ENCODE results near the gene NR1D1.

NR1D1 gene

DNA sequence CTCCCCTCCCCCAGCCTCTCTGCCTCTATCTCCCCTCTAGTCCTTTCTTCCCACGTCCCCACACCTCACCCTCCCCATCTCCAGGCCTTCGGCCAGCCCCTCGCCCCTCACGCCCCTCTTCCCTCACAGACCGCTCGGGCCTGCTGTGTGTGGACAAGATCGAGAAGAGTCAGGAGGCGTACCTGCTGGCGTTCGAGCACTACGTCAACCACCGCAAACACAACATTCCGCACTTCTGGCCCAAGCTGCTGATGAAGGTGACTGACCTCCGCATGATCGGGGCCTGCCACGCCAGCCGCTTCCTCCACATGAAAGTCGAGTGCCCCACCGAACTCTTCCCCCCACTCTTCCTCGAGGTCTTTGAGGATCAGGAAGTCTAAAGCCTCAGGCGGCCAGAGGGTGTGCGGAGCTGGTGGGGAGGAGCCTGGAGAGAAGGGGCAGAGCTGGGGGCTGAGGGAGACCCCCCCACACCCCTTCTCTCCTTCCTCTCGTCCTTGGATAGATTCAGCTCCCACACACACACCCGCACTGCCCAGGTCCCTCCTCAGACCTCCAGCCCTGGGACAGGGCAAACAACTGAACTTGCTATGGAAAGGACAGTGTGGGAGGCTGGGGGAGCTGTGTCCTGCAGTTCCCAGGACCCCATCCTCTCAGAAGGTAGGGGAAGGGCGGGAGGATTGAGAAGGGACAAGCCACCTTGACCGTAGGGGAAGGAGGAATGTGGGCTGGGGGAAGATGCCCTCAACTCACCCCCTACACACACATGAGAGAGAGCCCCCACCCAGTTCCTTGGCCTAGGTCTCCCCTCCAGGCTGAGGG, 11.1 kb downstream of the NR1D1 start:
- DNase-seq, result no peak
- peaks cover 57% of the 10 kb centered on the region for H3K36me3 ChIP-seq
- no peak overlapping the region for H3K4me3 ChIP-seq (ENCODE audit: low read depth, low read length)
- no peak for TF ChIP-seq CTCF (IDR thresholded peaks at IDR 0.05; ENCODE audit: low read depth, low read length)
- peaks cover 6% of the 10 kb centered on the region; the same call in 1 of the 2 replicates for H3K4me1 ChIP-seq
- no peaks in the 10 kb centered on the region for H3K27me3 ChIP-seq
- no peaks in the 10 kb centered on the region for H3K9me3 ChIP-seq

DNA sequence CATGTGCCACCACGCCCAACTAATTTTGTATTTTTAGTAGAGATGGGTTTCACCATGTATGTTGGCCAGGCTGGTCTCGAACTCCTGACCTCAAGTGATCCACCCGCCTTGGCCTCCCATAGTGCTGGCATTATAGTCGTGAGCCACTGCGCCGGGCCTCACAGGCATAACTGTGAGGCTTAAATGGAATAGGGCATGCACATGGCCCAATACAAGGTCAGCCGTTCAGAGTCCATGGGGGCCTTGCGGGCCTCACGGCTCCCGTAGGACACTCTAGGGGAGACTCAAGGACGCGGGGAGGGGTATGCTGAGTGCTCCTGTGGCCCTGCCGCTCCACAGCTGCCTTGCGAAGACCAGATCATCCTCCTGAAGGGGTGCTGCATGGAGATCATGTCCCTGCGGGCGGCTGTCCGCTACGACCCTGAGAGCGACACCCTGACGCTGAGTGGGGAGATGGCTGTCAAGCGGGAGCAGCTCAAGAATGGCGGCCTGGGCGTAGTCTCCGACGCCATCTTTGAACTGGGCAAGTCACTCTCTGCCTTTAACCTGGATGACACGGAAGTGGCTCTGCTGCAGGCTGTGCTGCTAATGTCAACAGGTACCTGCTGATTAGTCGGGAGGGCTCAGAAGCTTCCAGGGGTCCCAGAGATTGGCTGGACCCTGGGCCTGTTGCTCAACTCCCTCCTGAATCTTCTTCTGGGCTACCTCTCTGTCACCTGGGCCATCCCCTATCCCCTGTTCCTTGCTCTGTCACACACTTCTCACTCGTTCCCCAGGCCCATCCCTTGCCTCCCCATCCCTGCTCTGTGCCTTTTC, 12.3 kb downstream of the NR1D1 start:
- Histone ChIP-seq H3K27me3 (no peaks in the 10 kb centered on the region), H3K4me3 (ENCODE audit: low read depth, low read length) (no peak overlapping the region), H3K36me3 (peaks cover 52% of the 10 kb centered on the region), H3K9me3 (no peaks in the 10 kb centered on the region), H3K4me1 (peaks cover 6% of the 10 kb centered on the region; the same call in 1 of the 2 replicates)
- TF ChIP-seq CTCF (IDR thresholded peaks at IDR 0.05; ENCODE audit: low read depth, low read length), result no peak
- no peak for DNase-seq

GRCh38 chr17:40087049-40087794, 13.2 kb downstream of the NR1D1 start:
- Histone ChIP-seq H3K4me3 (ENCODE audit: low read depth, low read length) (no peak overlapping the region), H3K27me3 (no peaks in the 10 kb centered on the region), H3K36me3 (peaks cover 48% of the 10 kb centered on the region), H3K9me3 (no peaks in the 10 kb centered on the region), H3K4me1 (peaks cover 6% of the 10 kb centered on the region; the same call in 1 of the 2 replicates)
- TF ChIP-seq CTCF (IDR thresholded peaks at IDR 0.05; ENCODE audit: low read depth, low read length), result no peak
- no peak for DNase-seq

DNA sequence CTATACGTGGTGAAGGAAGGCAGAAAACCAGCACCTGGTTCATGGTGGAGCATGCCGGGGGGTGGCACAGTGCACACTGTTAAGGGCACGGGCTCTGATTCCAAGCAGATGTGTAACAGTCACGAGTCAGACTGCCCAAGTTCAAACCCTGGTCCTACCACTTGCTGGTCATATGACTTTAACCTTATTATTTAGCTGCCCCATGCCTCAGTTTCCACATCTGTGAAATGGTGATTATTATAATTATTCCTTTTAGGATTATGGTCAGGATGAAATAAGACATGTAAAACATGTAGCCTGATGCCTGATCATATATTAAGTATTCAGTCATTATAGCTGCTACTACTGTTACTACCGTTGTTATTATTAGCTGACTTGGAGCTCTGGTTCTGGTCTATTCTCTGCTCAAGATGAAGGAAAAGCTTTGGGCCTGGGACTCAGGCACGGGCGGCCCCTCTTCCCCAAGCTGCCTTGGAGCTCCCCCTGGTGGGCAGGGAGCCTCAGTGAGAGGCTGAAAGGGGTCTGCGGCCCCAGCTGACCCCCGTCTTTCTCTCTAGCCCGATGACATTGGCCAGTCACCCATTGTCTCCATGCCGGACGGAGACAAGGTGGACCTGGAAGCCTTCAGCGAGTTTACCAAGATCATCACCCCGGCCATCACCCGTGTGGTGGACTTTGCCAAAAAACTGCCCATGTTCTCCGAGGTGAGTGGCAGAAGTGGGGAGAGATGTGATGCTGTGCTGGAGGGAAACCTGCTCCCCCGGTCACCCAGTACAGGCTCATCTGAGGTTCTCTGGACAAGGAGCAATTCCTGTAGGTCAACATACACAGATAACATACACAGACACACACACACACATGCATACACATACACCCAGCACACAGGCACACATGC, 14.0 kb downstream of the NR1D1 start:
- no peaks in the 10 kb centered on the region for H3K27me3 ChIP-seq
- peak; percentile 84 for TF ChIP-seq CTCF (IDR thresholded peaks at IDR 0.05; ENCODE audit: low read depth, low read length)
- peak; percentile 86 for DNase-seq
- H3K4me1 ChIP-seq, result no peaks in the 10 kb centered on the region
- H3K9me3 ChIP-seq, result no peaks in the 10 kb centered on the region
- H3K36me3 ChIP-seq, result peaks cover 48% of the 10 kb centered on the region
- H3K4me3 ChIP-seq (ENCODE audit: low read depth, low read length), result no peak overlapping the region

DNA sequence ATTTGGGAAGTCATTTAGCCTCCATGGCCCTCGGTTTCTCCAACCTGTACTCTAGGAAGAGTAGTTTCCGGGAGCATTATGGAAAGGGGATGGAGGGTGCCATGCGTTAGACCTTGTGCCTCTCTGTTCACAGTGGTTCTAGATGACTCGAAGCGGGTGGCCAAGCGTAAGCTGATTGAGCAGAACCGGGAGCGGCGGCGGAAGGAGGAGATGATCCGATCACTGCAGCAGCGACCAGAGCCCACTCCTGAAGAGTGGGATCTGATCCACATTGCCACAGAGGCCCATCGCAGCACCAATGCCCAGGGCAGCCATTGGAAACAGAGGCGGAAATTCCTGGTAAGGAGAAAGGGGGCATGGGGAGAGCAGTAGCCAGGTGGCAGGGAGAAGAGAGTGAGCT, 15.9 kb downstream of the NR1D1 start:
- DNase-seq, result no peak
- Histone ChIP-seq H3K36me3 (peaks cover 44% of the 10 kb centered on the region), H3K4me1 (no peaks in the 10 kb centered on the region), H3K4me3 (ENCODE audit: low read depth, low read length) (no peak overlapping the region), H3K9me3 (no peaks in the 10 kb centered on the region), H3K27me3 (no peaks in the 10 kb centered on the region)
- no peak for TF ChIP-seq CTCF (IDR thresholded peaks at IDR 0.05; ENCODE audit: low read depth, low read length)
